Midbrain (tissue), 1 donor: ENCODE measurements around the gene PI3.
"Not testable (repeated sequence)": the region's sequence is repeated elsewhere in the genome, so short reads cannot be mapped to it uniquely, and the experiment has no call there.

Experiments used
- DNase-seq: peaks from one replicate; lab custom pipeline; 2025; lab: John Stamatoyannopoulos, UW

PI3 gene, protein sequence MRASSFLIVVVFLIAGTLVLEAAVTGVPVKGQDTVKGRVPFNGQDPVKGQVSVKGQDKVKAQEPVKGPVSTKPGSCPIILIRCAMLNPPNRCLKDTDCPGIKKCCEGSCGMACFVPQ

DNA sequence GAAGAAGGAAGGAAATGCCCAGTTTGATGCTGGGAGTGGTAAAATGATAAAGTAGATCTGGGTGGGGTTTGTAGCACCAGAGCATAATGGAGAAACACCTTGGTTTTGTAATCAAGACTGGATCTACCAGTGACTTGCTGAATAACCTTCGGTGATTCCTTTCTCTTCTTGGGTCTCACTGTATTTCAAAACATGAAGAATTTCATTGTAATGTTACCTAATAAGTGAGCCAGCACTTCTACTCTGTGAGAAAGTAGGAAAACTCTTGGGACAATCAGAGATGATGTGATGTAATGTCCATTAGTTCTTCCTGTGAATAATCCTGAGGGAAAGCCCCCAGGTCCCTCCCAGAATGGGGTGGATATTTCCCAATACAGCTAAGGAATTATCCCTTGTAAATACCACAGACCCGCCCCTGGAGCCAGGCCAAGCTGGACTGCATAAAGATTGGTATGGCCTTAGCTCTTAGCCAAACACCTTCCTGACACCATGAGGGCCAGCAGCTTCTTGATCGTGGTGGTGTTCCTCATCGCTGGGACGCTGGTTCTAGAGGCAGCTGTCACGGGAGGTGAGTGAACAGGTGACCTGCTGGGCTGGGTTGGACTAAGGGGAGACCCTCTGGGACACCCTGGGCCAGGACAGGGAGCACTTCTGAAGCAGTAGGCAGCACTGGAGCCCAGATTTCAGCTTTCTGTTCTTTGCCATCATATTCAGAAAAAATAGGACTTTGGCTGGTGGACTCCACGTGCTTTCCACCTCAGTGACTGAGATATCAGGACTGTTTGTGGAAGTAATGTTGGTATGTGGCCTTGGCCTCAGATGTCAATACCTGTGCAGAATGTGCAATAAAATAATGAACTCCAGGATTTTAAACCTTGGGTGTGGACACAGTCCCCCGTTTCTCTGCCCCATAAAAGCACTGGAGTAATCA, at the start of gene PI3:
Gene PI3, plus strand, starts transcription at position 469 of the 931 bp plus-strand sequence. Its CDS starts 21 bp downstream, at position 490.
- no peak for DNase-seq

DNA sequence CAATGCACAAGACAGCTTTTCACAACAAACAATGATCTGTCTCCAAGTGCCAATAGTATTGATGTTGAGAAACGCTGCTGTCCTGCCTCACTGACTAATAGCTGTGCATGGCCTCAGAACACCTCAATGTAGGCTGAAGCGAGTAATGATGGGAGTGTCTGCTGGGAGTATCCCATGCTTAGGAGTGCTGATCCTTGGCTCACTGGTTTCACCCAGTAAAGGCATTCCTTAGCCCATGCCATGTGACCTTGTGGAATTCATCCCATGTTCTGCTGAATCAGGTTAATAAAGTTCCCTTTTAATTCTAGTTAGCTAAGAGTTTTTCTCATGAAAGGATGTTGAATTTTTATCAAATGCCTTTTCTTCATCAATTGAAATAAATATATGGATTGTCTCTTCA, 46.6 kb upstream of the PI3 start:
- DNase-seq: no peak

DNA sequence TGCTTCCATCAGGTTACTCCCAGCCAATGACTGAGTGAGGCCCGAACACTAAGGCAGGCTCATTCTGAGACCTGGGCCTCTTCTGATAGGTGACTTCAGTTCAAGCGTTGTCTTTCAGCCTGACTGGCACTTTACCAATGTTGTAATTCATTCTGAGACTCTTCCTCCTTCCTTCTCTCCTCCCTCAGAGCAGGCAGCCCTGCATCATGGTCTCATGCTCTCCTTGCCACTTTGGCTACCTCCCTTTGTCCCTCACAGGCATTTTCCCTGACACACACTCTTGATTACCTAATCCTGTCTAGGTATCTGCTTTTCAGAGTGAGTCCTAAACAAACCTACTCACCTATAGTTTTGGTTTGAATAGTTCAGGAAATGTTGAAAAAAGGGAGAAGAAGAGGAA, 37.8 kb upstream of the PI3 start:
- no peak for DNase-seq

DNA sequence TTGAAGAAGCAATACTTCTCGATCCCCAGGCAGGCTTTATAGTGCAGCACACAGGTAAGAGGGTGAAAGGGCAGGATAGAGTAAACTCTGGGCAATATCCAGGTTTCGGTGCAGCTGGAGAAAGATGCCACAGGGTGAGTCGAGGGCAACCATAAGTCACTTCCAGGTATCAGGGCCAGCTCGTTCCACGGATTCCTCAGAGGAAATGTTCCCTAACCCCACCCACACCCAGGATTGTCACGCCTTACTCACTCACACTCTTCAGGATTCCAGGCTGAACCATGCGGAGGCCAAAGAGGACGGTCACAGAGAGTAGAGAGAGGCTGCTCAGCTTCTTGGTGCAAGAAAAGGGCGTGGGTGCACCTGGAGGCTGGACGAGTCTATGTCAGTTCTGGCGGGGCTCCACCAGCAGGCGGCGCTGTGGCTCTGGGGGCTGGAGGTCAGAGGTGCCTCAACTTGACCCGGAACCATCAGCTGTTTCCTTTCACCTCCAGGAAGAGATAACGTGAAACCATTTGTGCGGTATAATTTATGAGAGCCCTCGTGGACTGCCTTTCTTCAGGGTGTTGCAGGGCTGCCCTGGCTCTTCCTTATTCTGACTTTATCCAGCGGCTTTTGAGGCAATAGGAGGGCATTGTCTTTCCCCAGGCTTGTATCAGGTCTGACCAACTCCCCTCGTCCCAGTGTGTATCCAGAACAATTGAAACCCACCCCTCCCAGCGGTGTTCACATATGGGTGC, 36.0 kb upstream of the PI3 start:
- no peak for DNase-seq

DNA sequence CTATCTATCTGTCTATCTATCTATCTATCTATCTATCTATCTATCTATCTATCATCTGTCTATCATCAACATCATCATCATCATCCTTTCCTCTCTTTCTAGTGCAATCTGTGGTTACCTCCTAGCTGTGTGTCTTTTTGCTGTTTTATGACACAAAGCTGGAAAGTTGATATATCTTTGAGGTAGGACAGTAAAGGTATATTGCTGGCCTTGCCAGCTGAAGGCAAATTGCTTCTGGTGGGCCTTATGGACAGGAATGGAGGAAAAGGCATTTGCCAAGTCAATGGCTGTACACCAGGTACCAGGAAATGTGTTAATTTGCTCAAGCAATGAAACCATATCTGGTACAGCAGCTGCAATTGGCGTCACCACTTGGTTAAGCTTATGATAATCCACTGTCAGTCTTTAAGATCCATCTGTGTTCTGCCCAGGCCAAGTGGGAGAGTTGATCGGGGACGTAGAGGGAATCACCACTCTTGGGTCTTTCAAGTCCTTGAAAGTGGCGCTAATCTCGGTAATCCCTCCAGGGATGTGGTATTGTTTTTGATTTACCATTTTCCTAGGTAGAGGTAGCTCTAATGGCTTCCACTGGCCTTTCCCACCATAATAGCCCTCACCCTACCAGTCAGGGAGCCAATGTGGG, 34.8 kb upstream of the PI3 start:
- not testable (repeated sequence) for DNase-seq

DNA sequence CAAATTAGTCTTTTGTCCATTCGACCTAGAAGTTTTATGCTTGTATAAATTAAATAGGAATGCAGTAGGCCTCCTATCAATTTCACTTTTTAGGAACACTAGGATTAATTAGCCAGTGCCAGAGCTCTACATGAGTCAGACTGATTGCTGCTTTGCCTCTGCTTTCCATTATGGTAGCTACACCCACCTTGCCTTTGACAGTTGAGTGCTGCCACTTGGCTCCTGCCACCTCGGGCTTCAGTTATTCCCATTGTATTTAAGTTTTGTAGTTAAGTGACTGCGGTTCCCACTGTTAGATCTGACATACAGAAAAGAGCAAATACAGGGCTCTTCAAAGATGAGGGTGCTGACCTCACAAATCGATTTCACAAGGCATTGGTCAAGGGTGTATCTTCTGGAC, 33.9 kb upstream of the PI3 start:
- no peak for DNase-seq

DNA sequence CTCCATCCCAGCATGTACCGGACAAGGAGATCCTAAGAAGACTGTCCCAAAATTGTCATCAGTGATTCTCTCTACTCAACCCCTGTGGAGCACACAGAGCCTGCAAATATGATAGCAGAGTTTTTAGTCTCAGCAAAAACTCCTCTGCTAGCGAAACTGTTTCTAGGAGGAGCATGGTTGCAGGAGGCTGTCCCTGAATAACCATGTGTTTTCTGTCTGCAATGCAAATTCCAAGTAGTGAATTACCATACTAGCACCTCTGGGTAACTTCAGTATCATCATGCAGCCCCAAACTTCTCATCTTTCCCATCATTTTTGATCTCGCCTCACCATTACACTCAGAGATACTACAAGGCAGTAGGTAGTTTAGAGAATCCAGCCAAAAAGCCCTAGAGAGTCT, 25.6 kb upstream of the PI3 start:
- DNase-seq: no peak

DNA sequence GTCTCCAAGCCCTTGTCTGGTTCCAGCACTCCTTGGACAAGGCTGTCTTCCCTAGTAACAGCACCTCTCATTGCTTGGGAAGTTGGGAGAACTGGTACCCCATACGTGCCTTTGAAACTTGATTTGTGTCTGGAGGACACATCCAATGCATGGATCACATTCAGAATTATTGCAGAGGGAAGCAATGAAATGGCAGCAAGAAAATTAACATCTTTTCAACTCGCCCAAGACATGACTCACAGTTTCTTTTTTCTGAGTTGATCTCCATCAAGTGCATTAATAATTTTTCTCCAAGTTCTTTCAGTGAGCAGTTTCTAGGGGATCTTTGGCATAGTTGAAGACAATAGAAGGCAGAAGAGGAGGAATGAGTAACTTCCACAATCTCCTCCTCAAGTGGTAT, 22.3 kb upstream of the PI3 start:
- no peak for DNase-seq

DNA sequence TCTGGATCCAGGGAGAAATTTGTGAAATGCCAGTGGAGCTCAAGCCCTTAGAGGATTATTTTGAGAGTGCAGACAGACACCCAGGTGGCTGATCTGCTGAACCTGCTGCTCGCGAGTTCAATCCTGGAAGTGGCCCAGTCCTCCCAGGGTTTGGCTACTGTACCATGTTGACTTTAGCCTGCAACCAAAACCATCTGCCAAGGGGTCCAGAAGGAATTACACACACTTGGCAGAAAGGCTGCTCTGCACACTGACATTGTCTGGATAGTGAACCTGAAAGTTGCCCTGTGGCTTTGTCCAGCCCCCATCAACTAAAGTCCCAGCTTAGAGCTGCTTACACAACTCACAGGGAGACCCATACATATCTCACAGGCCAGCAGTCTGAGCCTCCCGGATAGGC, 21.6 kb upstream of the PI3 start:
- no peak for DNase-seq

DNA sequence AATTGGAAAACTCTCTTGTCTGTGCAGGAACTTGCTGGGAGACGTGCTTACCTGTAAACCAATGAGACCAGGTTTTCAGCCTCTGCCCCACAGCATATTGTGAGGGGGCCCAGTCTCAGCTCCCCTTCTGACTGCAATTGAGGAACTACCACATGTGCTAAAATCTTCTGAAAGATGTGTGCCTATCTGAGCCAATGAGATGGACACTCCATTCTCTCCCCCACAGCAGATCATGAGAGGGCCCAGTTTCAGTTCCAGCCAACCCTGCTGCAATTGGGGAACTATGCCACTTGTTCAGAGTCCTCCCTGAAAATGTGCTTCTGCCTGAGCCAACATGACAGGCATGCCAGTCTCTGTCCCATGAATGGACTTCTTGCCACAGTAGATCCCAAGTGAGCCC, 20.9 kb upstream of the PI3 start:
- DNase-seq: peak; percentile 15

DNA sequence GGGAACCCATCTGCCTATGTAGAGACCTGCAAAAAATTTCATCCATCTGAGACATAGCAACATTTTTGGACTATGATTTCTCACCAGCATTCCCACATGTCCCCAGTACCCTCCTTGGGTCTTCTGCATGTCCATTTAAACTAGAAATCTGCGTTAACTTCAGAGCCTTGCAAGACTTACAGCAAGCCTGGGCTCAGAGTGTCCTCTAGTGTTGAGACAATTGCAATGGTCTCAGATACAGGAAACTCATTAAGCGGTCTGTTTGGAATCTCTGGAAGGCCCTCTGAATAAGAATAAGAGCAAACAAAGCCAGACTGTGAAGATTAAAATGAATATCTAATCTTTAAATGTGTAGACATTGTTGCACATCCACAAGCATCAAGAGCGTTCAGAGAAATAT, 20.5 kb upstream of the PI3 start:
- no peak for DNase-seq

DNA sequence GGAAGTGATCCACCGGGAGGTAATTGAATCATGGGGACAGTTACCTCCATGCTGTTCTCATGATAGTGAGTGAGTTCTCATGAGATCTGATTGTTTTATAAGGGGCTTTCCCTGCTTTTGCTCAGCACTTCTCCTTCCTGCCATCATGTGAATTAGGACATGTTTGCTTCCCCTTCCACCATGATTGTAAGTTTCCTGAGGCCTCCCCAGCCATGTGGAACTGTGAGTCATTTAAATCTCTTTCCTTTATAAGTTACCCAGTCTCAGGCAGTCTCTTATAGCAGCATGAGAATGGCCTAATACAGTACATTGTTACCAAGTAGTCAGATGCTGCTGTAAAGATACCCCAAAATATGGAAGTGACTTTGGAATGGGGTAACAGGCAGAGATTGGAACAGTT, 19.9 kb upstream of the PI3 start:
- not testable (repeated sequence) for DNase-seq

DNA sequence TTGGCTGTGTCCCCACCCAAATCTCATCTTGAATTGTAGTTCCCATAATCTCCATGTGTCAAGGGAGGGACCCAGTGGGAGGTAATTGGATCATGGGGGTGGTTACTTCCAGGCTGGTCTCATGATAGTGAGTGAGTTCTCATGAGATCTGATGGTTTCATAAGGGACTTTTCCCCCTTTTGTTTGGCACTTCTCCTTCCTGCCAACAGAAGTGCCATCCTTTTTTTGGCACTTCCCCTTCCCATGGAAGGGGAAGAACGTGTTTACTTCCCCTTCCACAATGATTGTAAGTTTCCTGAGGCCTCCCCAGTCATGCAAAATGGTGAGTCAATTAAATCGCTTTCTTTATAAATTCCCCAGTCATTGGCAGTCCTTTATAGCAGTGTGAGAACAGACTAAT, 18.0 kb upstream of the PI3 start:
- no peak for DNase-seq

DNA sequence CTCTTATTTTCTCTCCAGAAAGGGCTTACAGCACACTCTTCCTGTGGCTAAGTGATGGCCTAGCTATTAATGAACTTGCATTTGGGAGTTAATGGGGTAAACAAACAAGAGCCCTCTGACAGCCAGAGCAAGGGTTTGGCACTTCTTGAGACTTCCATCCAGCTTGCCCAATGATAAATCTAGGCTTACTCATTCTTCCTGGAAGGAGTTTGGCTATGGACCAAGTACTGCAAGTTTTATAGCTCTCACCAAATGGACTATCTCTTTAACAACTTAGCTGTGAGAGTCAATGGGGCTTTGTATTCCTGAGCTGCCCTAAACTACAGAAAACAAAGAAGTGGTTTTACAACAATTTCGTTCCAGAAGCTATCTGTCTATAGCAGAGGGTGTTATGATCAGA, 16.7 kb upstream of the PI3 start:
- no peak for DNase-seq

DNA sequence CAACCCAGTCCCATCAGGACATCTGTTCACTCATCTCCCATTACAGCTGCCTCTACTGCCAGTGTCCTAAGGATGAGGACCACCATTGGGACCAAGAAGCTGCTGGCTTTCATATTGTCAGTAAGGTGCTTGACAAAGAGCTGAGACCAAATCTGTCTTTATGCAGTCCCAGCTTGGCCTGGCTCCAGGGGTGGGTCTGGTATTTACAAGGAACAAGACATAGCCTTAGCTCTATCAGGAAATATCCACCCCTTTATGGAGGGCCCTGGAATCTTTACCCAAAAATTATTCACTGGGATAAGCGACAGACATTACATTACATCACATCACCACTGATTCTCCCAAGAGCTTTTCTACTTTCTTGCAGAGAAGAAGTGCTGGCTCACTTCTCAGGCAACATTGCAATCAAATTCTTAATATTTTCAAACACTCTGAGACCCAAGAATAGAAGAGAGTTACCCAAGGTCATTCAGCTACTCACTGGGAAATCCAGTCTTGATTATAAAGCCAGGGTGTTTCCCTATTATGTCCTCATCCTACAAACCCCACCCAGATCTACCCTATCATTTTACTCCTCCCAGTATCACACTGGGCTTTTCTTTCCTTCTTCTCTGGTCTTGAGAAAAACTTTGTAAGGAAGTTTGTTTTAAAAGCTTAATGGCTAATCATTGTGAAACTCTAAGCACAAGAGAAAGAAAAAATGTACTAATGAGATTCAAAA, 11.5 kb upstream of the PI3 start:
- DNase-seq: no peak

DNA sequence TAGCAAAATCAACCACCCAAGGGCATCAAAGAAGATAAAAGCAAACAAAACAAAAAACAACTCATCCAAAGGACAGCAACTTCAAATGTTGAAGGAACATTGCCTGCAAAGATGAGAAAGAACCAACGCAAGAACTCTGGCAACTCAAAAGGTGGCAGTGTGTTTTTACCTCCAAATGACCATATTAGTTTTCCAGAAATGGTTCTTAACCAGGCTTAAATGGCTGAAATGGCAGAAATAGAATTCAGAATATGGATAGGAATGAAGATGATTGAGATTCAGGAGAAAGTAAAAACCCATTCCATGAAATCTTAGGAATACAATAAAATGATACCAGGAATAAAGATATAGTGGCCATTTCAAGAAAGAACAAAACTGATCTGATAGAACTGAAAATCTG, 9.8 kb upstream of the PI3 start:
- no peak for DNase-seq

DNA sequence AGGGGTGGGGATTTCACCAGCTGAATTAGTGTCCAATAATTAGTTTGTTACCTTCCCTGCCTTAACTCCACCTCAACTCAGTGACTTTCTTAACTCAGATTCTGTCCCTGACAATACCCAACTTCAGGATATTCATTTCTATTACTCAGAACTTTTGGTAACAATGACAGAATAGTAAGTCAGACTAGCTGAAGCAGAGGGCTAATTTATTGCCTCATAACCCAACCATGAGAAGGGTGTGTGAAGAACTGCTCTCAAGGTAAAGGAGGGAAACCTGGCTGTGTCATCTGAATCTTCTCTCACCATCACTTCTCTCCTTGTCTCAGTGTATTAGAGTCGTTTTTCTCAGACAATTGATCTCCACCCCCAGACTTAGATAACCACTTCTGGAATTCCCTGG, 1.2 kb upstream of the PI3 start:
- DNase-seq: no peak

DNA sequence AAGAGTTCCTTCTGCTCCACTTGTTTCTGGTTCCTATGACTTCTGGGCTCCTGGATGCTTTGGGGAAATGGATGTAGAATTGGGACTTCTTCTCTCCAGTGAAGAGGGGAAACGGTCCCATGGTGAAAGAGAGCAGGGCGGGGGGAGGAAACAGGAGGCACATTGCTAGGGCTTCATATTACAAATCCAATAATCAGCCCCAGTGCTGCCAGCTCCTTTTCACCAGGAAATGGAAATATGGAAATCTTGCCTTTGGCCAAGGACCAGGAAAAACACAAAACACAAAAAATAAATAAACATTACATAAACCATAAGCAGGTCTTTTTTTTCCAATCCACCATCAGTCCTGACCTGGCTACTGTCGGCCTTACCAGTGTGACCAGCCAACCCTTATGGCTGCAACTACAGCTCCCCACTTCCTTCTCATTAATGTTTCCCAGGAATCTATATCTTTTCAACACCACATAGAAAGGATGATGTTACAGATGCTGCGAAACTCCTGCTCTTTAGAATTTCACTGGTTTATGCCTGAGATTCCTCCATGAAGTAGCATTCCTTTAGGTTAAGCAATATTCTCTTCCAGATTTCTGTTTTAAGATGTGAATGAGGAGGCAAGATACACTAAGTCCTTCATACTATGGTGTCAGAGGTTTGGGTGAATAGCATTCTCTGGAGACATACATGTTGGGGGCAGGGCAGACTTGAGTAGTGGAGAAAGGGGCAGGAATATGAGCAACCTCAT, 2.0 kb downstream of the PI3 start:
- no peak for DNase-seq

DNA sequence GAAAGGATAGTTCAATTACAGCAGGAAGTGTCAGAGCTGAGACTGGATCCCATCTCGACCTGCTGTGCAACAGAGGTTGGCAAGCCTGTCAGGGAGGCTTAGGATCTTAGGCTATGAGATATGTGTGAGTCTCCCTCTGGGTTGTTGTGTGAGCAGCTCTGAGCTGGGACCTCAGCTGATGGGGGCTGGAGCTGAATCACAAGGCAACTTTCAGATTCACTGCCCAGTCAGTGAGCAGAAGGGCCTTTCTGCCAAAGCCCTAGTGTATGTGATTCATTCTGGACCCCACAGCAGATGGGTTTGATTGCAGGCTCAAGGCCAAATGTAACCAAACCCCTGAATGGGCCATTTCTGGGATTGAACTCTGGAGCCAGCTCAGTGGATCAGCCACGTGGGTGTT, 4.5 kb downstream of the PI3 start:
- no peak for DNase-seq

DNA sequence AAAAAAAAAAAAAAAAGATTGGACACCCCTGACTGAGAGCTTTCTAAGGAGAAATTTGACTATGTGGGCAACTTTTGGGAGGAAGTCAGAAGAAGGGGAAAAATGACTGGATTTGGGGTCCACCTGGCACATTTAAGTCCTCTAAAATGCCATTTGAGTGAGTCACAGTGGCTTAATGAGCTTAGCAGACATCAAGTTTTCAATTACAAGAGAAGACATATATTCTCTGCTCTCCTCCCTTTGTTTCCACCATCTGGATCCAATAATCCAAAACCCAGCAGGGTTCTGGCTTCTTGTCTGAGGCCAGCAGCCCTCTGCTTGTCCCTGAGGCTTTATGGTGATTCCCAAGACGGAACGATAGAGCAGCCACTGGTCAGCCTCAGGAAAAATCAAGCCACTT, 6.9 kb downstream of the PI3 start:
- DNase-seq: no peak

DNA sequence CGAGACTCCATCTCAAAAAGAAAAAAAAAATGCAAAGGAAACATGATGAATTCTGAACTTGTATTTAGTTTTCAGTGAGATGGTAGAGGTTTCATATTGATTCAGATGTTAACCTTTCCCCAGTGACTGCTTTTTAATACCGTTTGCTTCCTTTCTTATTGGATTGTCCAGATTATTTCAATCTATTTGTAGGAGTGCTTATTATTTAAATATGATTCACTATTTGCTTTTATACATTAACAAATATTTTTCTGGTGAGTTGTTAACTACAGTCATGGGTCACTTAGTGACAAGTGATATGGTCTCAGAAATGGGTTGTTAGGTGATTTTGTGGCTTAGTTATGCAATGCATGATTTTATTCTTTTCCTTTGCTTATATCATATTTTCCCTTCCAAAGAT, 8.4 kb downstream of the PI3 start:
- DNase-seq: no peak
